B cell (primary cell): Measurements from ENCODE around the gene CYP27B1.

Source experiments
- CTCF ChIP-seq: fragments of 200-600 bp; IDR thresholded peaks from one replicate; pipeline ENCODE4 v1.8.0; 2022; ENCODE audit warnings: antibody characterized with exemption, mild to moderate bottlenecking
- EZH2 ChIP-seq: IDR thresholded peaks from 2 replicates; pipeline ENCODE4 v1.6.1; 2012; ENCODE audit warnings: borderline replicate concordance, low read depth, mild to moderate bottlenecking, moderate library complexity, low read length; ENCODE audit not compliant: insufficient read depth, poor library complexity, severe bottlenecking

DNA sequence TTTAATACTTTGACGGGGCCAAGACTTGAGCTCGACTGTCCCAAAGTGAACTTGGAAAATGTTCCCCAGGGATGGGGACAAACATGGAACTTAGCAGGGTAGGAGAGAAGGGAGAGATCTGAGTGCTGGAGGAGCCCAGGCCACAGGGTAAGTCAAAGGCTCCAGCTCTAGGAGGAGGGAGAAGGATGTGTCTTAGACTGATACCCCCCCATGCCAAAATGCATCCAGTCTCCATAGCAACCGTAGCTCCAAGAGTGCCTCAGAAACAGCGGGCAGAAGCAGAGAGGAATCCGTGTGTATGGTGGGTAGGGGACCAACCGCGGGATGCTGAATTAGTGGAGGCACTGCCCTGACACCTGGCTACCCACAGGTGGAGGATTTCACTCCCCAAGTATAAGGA is 27.5 kb downstream of the CYP27B1 start:
- TF ChIP-seq CTCF, result no peak
- TF ChIP-seq EZH2, result no peak
